Measurements from ENCODE around the gene PLPPR3.
"Not testable (repeated sequence)": the region's sequence is repeated elsewhere in the genome, so short reads cannot be mapped to it uniquely, and the experiment has no call there.

PLPPR3 gene

DNA sequence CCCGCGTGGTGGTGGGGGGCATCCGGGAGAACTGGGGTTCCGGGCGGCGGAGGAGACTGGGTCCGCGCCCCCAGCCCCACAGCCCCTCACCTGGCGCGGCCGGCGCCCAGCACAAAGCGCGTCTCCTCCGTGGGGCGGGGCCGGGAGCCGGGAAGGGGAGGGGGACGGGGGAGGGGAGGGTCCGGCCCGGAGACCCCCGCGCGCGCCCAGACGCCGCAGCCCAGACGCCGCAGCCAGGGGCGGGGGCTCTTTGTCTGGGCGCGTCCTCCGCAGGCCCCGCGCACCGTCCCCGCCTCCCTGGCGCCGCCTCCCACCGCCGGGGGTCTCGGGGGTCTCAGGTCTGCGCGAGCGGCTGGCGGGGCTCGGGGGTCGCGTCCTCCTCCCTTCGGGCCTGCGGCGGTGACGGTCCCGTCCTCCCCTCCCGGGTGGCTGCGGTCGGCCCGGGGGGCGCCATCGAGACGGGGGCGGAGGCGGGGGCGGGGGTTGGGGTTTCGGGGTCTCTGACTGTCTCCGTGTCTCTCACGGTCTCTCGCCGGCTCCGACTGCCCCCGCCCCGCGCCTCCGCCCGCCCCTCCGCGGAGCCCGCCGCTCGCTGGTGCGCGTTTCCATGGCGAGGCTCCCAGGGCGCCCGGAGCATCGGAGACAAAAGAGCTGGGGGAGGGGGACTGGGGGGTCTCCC is at the start of gene PLPPR3:
Gene PLPPR3 (minus strand): TSS at position 131 of the 679 bp plus-strand sequence. CDS start 396 bp downstream, outside the sequence.
- no peak for DNase-seq

GRCh38 chr19:870963-871401 is 49.2 kb upstream of the PLPPR3 start:
- peak; percentile 58 for DNase-seq

DNA sequence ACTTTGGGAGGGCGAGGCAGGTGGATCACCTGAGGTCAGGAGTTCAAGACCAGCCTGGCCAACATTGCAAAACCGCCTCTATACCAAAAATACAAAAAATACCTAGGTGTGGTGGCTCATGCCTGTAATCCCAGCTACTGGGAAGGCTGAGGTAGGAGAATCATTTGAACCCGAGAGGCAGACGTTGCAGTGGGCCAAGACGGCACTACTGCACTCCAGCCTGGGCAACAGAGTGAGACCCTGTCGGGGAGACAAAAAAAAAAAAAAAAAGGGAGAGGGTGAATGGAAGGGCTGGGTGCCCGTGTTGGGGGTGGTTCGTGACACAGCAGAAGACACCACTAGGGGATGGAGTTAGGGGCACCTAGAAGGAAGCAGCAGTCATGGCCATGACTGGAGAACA is 48.6 kb upstream of the PLPPR3 start:
- DNase-seq = no peak

- no peak for DNase-seq
These were observed 47.8 kb upstream of the PLPPR3 start for GRCh38 chr19:869245-870177.

DNA sequence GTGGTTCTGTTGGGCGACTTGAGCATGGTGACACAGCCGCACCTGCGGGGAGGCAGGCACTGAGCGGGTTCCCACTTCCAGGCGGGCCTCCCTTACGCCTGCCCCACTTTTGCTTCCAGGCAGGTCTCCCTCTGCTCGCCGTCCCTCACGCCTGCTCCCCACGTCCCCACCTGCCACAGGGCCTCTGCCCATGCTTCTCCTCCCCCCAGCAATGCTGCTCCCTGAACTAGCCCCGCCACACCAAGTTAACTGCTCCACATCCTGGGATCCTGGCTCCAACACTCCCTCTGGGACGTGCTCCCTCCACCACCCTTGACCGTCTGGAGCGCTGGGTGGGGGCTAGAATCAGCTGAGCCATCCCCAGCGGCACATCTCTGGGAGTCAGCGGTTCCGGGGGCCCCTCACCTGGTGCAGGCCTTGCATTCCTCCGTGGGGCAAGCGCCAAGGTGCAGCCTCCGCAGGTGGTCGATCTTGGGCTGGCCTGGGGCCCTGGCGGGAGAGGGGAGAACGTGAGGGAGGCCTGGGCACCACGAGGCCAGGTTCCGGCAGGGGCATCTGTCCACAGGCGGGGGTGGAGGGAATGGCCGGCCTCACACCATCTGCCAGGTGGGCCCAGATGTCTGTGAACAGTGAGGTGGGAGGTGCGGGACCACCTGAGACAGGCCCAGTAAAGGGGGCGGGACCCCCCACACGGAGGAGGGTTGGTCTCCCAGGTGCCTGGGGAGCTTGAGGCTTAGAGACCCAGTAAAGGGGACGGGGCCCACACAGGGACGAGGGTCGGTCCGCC is 46.9 kb upstream of the PLPPR3 start:
- DNase-seq = no peak

GRCh38 chr19:867855-868457 is 46.2 kb upstream of the PLPPR3 start:
- no peak for DNase-seq

GRCh38 chr19:867301-867793 is 45.6 kb upstream of the PLPPR3 start:
- no peak for DNase-seq

GRCh38 chr19:866769-867300 is 45.1 kb upstream of the PLPPR3 start:
- no peak for DNase-seq

DNA sequence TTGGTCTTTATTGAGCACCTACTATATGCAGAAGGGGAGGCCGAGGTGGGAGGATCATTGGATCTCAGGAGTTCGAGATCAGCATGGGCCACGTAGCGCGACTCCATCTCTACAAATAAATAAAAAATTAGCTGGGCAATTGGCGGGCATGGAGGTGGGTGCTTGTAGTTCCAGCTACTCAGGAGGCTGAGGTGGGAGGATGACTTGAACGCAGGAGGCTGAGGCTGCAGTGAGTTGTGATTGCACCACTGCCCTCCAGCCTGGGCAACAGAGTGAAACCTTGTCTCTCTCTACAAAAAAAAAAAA is 41.5 kb upstream of the PLPPR3 start:
- DNase-seq = no peak

DNA sequence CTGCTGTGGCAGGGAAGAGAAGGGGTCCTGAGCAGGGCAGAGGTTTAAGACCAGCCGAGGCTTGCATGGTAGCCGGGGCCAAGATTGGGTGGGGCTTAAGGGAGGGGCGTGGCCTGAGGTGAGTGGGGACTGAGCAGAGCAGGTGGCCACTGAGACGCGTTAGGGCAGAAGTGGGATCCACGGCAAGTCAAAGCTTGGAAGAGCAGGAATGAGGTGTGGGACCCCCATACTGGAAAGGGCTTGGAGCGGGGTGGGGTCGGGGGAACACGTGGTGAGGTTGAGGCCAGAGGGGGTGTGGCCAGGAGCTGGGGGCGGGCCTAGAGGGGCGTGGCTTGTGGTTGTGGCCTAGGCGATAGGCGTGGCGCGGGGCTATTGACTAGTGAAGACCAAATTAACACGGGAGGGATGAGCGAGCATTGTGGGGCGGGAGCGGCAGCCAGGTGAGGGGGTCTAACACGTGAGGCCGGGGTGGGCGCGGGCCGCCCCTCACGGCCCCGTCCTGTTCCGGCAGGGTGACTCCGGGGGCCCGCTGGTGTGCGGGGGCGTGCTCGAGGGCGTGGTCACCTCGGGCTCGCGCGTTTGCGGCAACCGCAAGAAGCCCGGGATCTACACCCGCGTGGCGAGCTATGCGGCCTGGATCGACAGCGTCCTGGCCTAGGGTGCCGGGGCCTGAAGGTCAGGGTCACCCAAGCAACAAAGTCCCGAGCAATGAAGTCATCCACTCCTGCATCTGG is 41.0 kb upstream of the PLPPR3 start:
- no peak for DNase-seq

DNA sequence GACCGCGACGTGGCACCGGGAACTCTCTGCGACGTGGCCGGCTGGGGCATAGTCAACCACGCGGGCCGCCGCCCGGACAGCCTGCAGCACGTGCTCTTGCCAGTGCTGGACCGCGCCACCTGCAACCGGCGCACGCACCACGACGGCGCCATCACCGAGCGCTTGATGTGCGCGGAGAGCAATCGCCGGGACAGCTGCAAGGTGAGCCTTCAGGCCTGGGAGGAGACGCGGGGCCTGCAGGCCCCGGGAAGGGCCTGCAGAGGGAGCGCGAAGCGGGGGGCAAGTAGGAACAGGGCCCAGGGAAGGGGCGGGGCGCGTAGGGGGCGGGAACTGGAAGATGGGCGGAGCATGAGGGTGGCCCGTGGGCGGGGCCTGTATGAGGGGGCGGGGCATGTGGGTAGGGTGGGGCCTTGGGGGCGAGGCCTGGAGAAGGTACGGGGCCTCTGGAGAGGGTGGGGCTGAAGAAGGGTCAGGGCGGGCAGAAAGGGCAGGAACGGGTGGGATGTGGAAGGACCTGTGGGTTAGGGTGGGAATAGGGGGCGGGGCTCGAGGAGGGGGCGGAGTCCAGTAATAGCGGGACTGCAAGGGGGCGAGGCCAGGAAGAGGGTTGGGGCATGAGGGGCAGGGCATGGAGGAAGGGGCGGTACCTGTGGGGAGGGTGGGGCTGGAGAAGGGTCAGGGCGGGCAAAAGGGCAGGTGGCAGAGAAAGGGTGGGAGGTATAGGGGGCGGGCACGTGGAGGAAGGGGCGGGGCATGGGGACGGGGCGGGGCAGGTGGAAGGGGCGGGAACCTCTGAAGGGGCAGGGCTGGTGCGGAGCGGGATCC is 40.2 kb upstream of the PLPPR3 start:
- DNase-seq = no peak

DNA sequence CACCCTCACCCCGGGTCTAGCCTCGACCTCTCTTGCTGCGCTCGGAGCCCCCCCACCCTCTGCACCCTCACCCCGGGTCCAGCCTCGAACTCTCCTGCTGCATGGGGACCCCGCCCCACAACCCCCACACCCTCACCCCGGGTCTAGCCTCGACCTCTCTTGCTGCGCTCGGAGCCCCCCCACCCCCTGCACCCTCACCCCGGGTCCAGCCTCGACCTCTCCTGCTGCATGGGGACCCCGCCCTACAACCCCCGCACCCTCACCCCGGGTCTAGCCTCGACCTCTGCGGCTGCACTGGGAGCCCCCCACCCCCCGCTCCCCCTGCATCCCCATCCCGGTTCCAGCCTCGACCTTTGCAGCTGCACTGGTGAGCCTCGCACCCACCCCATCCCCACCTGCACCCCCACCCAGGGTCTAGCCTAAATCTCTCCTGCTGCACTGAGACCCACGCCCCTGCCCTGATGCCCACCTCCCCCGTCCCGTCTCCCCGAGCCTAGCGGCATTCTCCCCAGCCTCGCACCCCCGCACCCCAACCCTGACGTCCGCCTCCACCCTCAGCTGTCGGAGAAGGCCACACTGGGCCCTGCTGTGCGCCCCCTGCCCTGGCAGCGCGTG is 39.5 kb upstream of the PLPPR3 start:
- no peak for DNase-seq

GRCh38 chr19:858868-859843 is 37.4 kb upstream of the PLPPR3 start, which contains the start of gene CFD:
TSS of gene CFD (plus strand) at chr19:859664. CDS start at chr19:859690, 26 bp downstream.
- DNase-seq = no peak

GRCh38 chr19:858284-858683 is 36.5 kb upstream of the PLPPR3 start:
- no peak for DNase-seq

- no peak for DNase-seq
These were observed 33.9 kb upstream of the PLPPR3 start for GRCh38 chr19:855566-856120.

DNA sequence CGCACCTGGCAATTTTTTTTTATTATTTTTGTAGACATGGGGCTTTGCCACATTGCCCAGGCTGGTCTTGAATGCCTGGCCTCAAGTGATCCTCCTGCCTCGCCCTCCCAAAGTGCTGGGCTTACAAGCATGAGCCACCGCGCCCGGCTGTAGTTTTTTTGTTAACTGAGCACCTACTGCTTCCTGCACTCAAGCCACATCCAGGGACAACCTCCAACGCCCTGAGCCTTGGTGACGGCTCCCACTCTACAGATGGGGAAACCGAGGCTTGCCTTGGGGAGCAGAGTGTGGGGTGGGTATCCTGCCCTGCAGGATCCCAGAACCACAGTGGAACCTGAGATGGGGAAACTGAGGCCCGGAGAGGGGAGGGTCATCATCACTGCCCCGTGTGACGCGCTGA is 33.4 kb upstream of the PLPPR3 start:
- no peak for DNase-seq

- DNase-seq = no peak
These were observed 32.8 kb upstream of the PLPPR3 start for GRCh38 chr19:854549-854948.

GRCh38 chr19:853614-854220 is 32.0 kb upstream of the PLPPR3 start:
- not testable (repeated sequence) for DNase-seq
